Measurements from ENCODE around the gene ATP5IF1. TPM values are rescaled to one million over a fixed set of nuclear protein-coding genes. Genes with fewer than 3 reads are reported as not detected.

The ATP5IF1 gene
- total RNA-seq, 1 donor from 2014 or later = 128 TPM

GRCh38 chr1:28208818-28209441 lies 27.0 kb upstream of the ATP5IF1 start:
- Mint-ChIP-seq H3K9me3 (no peaks in the 10 kb centered on the region), H3K4me1 (ENCODE audit: low read depth) (peaks cover 19% of the 10 kb centered on the region), H3K36me3 (ENCODE audit: low read depth) (peaks cover 29% of the 10 kb centered on the region), H3K4me3 (no peak overlapping the region), H3K27ac (no peak overlapping the region), H3K27me3 (ENCODE audit: insufficient read depth) (no peaks in the 10 kb centered on the region)
- intact Hi-C loops (cut with micrococcal nuclease) = loop anchor here (1.0 to 5.0 kb wide), 4 partner anchors 118 to 350 kb away; no protein-coding TSS in a partner anchor
- peak; percentile 49 for DNase-seq (ENCODE audit: low spot score)

- intact Hi-C loops (cut with micrococcal nuclease) = loop anchor here (1.0 to 5.0 kb wide), 4 partner anchors 118 to 351 kb away; no protein-coding TSS in a partner anchor
- no peaks in the 10 kb centered on the region for H3K27me3 Mint-ChIP-seq (ENCODE audit: insufficient read depth)
- H3K4me1 Mint-ChIP-seq (ENCODE audit: low read depth) = peaks cover 19% of the 10 kb centered on the region
These were observed 26.2 kb upstream of the ATP5IF1 start for GRCh38 chr1:28209700-28210099.

GRCh38 chr1:28213315-28213714 lies 22.6 kb upstream of the ATP5IF1 start:
- Mint-ChIP-seq H3K36me3 (ENCODE audit: low read depth) (peaks cover 13% of the 10 kb centered on the region), H3K9me3 (no peaks in the 10 kb centered on the region), H3K27ac (no peak overlapping the region), H3K27me3 (ENCODE audit: insufficient read depth) (no peaks in the 10 kb centered on the region), H3K4me1 (ENCODE audit: low read depth) (peaks cover 11% of the 10 kb centered on the region), H3K4me3 (no peak overlapping the region)
- DNase-seq (ENCODE audit: low spot score) = no peak
- intact Hi-C loops (cut with micrococcal nuclease) = no loop called here

More at GRCh38 chr1:28209700-28210099, 26.2 kb upstream of the ATP5IF1 start:
- no peak overlapping the region for H3K27ac Mint-ChIP-seq
- H3K36me3 Mint-ChIP-seq (ENCODE audit: low read depth) = peaks cover 22% of the 10 kb centered on the region
- DNase-seq (ENCODE audit: low spot score) = no peak
- no peak overlapping the region for H3K4me3 Mint-ChIP-seq
- H3K9me3 Mint-ChIP-seq = no peaks in the 10 kb centered on the region

GRCh38 chr1:28229089-28229488 lies 6.8 kb upstream of the ATP5IF1 start:
- no peak for DNase-seq (ENCODE audit: low spot score)
- H3K4me1 Mint-ChIP-seq (ENCODE audit: low read depth) = peaks cover 22% of the 10 kb centered on the region
- no peak overlapping the region for H3K4me3 Mint-ChIP-seq
- H3K27ac Mint-ChIP-seq = no peak overlapping the region
- peaks cover 35% of the 10 kb centered on the region for H3K36me3 Mint-ChIP-seq (ENCODE audit: low read depth)
- H3K27me3 Mint-ChIP-seq (ENCODE audit: insufficient read depth) = no peaks in the 10 kb centered on the region
- H3K9me3 Mint-ChIP-seq = no peaks in the 10 kb centered on the region
- intact Hi-C loops (cut with micrococcal nuclease) = no loop called here

- intact Hi-C loops (cut with micrococcal nuclease) = no loop called here
- Mint-ChIP-seq H3K4me3 (peak overlapping the region; percentile 54), H3K4me1 (ENCODE audit: low read depth) (peaks cover 22% of the 10 kb centered on the region), H3K36me3 (ENCODE audit: low read depth) (peaks cover 31% of the 10 kb centered on the region), H3K27ac (no peak overlapping the region), H3K27me3 (ENCODE audit: insufficient read depth) (no peaks in the 10 kb centered on the region), H3K9me3 (no peaks in the 10 kb centered on the region)
- DNase-seq (ENCODE audit: low spot score) = no peak
These were observed 5.9 kb upstream of the ATP5IF1 start for GRCh38 chr1:28229996-28230395.

- no peaks in the 10 kb centered on the region for H3K27me3 Mint-ChIP-seq (ENCODE audit: insufficient read depth)
- intact Hi-C loops (cut with micrococcal nuclease) = loop anchor here (1.0 kb wide), 1 partner anchor 141 kb away; no protein-coding TSS in a partner anchor
- no peaks in the 10 kb centered on the region for H3K9me3 Mint-ChIP-seq
These were observed 3.2 kb upstream of the ATP5IF1 start, which contains the start of gene DNAJC8 for GRCh38 chr1:28232558-28233263. TSS of gene DNAJC8 (minus strand) at chr1:28233029. CDS start at chr1:28232998, 31 bp downstream.

GRCh38 chr1:28233264-28233606 lies 2.7 kb upstream of the ATP5IF1 start:
- Mint-ChIP-seq H3K36me3 (ENCODE audit: low read depth) (peaks cover 14% of the 10 kb centered on the region), H3K4me1 (ENCODE audit: low read depth) (peaks cover 22% of the 10 kb centered on the region), H3K9me3 (no peaks in the 10 kb centered on the region), H3K27ac (no peak overlapping the region), H3K4me3 (peak overlapping the region; percentile 55), H3K27me3 (ENCODE audit: insufficient read depth) (no peaks in the 10 kb centered on the region)
- no peak for DNase-seq (ENCODE audit: low spot score)
- intact Hi-C loops (cut with micrococcal nuclease) = no loop called here

More at GRCh38 chr1:28232558-28233263, 3.2 kb upstream of the ATP5IF1 start, which contains the start of gene DNAJC8:
- peaks cover 22% of the 10 kb centered on the region for H3K4me1 Mint-ChIP-seq (ENCODE audit: low read depth)
- H3K27ac Mint-ChIP-seq = peak within 1 kb of the TSS; percentile 98
- peak within 1 kb of the TSS; percentile 98 for H3K4me3 Mint-ChIP-seq
- DNase-seq (ENCODE audit: low spot score) = peak; percentile 94
- H3K36me3 Mint-ChIP-seq (ENCODE audit: low read depth) = peaks cover 14% of the 10 kb centered on the region

- Mint-ChIP-seq H3K27me3 (ENCODE audit: insufficient read depth) (no peaks in the 10 kb centered on the region), H3K4me3 (no peak overlapping the region), H3K36me3 (ENCODE audit: low read depth) (peaks cover 7% of the 10 kb centered on the region), H3K9me3 (no peaks in the 10 kb centered on the region), H3K27ac (no peak overlapping the region), H3K4me1 (ENCODE audit: low read depth) (peaks cover 10% of the 10 kb centered on the region)
- intact Hi-C loops (cut with micrococcal nuclease) = loop anchor here (1.0 kb wide), 4 partner anchors 10 to 148 kb away; partner anchors contain the start of gene EYA3
- no peak for DNase-seq (ENCODE audit: low spot score)
These were observed 865 bp downstream of the ATP5IF1 start for GRCh38 chr1:28236656-28237322.

- intact Hi-C loops (cut with micrococcal nuclease) = no loop called here
- Mint-ChIP-seq H3K9me3 (no peaks in the 10 kb centered on the region), H3K36me3 (ENCODE audit: low read depth) (peaks cover 3% of the 10 kb centered on the region), H3K4me3 (no peak overlapping the region), H3K27ac (no peak overlapping the region), H3K27me3 (ENCODE audit: insufficient read depth) (no peaks in the 10 kb centered on the region), H3K4me1 (ENCODE audit: low read depth) (peaks cover 10% of the 10 kb centered on the region)
- no peak for DNase-seq (ENCODE audit: low spot score)
These were observed 3.1 kb downstream of the ATP5IF1 start for GRCh38 chr1:28239004-28239403.

GRCh38 chr1:28240024-28240423 lies 4.1 kb downstream of the ATP5IF1 start:
- intact Hi-C loops (cut with micrococcal nuclease) = loop anchor here (10.0 kb wide), 1 partner anchor 645 kb away; no protein-coding TSS in a partner anchor

GRCh38 chr1:28241638-28242241 lies 5.8 kb downstream of the ATP5IF1 start:
- DNase-seq (ENCODE audit: low spot score) = no peak
- H3K4me1 Mint-ChIP-seq (ENCODE audit: low read depth) = peaks cover 28% of the 10 kb centered on the region
- H3K4me3 Mint-ChIP-seq = no peak overlapping the region
- no peaks in the 10 kb centered on the region for H3K9me3 Mint-ChIP-seq
- H3K27ac Mint-ChIP-seq = no peak overlapping the region
- H3K36me3 Mint-ChIP-seq (ENCODE audit: low read depth) = peaks cover 3% of the 10 kb centered on the region
- intact Hi-C loops (cut with micrococcal nuclease) = loop anchor here (10.0 kb wide), 1 partner anchor 643 kb away; no protein-coding TSS in a partner anchor
- H3K27me3 Mint-ChIP-seq (ENCODE audit: insufficient read depth) = no peaks in the 10 kb centered on the region

More at GRCh38 chr1:28240024-28240423, 4.1 kb downstream of the ATP5IF1 start:
- DNase-seq (ENCODE audit: low spot score) = no peak
- H3K4me1 Mint-ChIP-seq (ENCODE audit: low read depth) = peaks cover 20% of the 10 kb centered on the region
- H3K9me3 Mint-ChIP-seq = no peaks in the 10 kb centered on the region
- no peaks in the 10 kb centered on the region for H3K27me3 Mint-ChIP-seq (ENCODE audit: insufficient read depth)
- peaks cover 3% of the 10 kb centered on the region for H3K36me3 Mint-ChIP-seq (ENCODE audit: low read depth)
- H3K4me3 Mint-ChIP-seq = no peak overlapping the region
- H3K27ac Mint-ChIP-seq = no peak overlapping the region

GRCh38 chr1:28243685-28244311 lies 7.9 kb downstream of the ATP5IF1 start:
- H3K9me3 Mint-ChIP-seq = no peaks in the 10 kb centered on the region
- H3K4me3 Mint-ChIP-seq = no peak overlapping the region
- peaks cover 2% of the 10 kb centered on the region for H3K36me3 Mint-ChIP-seq (ENCODE audit: low read depth)
- peaks cover 45% of the 10 kb centered on the region for H3K4me1 Mint-ChIP-seq (ENCODE audit: low read depth)
- no peaks in the 10 kb centered on the region for H3K27me3 Mint-ChIP-seq (ENCODE audit: insufficient read depth)
- peak overlapping the region; percentile 83 for H3K27ac Mint-ChIP-seq
- intact Hi-C loops (cut with micrococcal nuclease) = loop anchor here (10.0 kb wide), 1 partner anchor 641 kb away; no protein-coding TSS in a partner anchor
- no peak for DNase-seq (ENCODE audit: low spot score)

Measured in activated T-helper 1 cell treated with anti-CD3 and anti-CD28 coated beads, Interleukin-12 subunit alpha, Interleukin-12 subunit beta, Interleukin-2, Interleukin-4 antibody, amounts not matched to agents 30 ng/mL and 10 ng/mL and 1 ng/mL, durations not matched to agents 14 hours and 24 hours and 36 hours (primary cell).